ENCODE data around the gene KY.

GRCh38 chr3:134654031-134654430, 3.2 kb upstream of the KY start:
- TF ChIP-seq ZNF512 (tag; IDR thresholded peaks at IDR 0.05) (no peak), POLR2A (conservative IDR thresholded peaks at IDR 0.05) (no peak), UBTF (IDR thresholded peaks at IDR 0.05; ENCODE audit: borderline replicate concordance in 1 of 2, low read depth in 2 of 2, low read length in 2 of 2) (no peak), ARID4B (CRISPR knock-in tag; IDR thresholded peaks at IDR 0.05) (no peak), CTCF (IDR thresholded peaks at IDR 0.05 in 2 of 3, conservative IDR thresholded peaks at IDR 0.05 in 1 of 3; ENCODE audit: insufficient read depth in 2 of 3, low read depth in 1 of 3, low read length in 3 of 3) (no peak), FOXA1 (IDR thresholded peaks at IDR 0.05; ENCODE audit: borderline replicate concordance) (no peak), FOSL1 (tag; conservative IDR thresholded peaks at IDR 0.05) (no peak), EWSR1 (IDR thresholded peaks at IDR 0.05; ENCODE audit: borderline replicate concordance, low read depth, partially characterized antibody) (no peak), SMAD3 (CRISPR knock-in tag; conservative IDR thresholded peaks at IDR 0.05) (no peak), POLR2AphosphoS5 (IDR thresholded peaks at IDR 0.05; ENCODE audit: control insufficient read depth, insufficient read depth, low read depth, low read length) (no peak), GTF2F1 (IDR thresholded peaks at IDR 0.05; ENCODE audit: low read depth, low read length) (no peak), ZBTB11 (CRISPR knock-in tag; IDR thresholded peaks at IDR 0.05) (no peak), MXI1 (IDR thresholded peaks at IDR 0.05; ENCODE audit: low read depth, low read length) (no peak), BCLAF1 (IDR thresholded peaks at IDR 0.05; ENCODE audit: borderline replicate concordance in 1 of 2, control insufficient read depth in 1 of 2, low read depth in 2 of 2, low read length in 1 of 2) (no peak)

Data from K562 (cell line).